GM10847 (cell line): ENCODE results near the gene SH3RF2.

Source experiments
- POLR2A ChIP-seq: IDR thresholded peaks from 2 replicates; pipeline ENCODE4 v1.6.1; 2011; ENCODE audit not compliant: insufficient read length; ENCODE audit errors: extremely low read depth

Gene SH3RF2

DNA sequence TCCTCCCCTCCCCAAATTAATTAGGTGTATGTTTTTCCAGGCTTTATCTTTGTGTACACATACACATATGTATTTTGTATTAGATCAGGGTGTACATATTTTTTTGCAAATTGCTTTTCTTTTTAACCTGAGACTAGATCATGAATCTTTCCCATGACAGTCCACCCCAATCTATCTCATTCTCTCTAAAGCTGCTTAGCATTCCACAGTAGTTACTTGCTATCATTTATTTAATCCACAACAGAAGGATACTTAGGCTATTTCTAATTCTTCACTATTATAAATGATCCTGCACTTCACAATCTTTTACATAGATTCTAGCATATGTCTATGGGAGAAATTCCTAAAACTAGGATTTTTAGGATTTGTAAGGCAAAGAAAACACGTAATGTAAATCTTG is 43.9 kb downstream of the SH3RF2 start:
- TF ChIP-seq POLR2A: no peak

DNA sequence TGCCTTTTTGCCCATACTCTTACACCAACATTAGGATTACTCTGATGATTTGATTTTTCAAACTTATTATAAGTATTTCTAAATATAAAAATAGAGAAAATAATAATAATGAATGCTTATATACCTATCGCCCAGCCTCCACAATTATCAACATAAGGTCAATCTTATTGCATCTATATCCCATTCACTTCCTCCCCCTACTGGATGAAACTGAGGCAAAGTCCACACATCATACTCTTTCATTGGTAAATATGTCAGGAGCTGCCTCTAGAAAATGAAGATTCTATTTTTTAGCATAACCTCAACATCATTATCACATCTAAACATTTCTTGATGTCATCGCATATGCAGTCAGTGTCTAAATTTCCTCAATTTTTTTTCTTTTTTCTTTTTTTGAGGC is 44.3 kb downstream of the SH3RF2 start:
- no peak for TF ChIP-seq POLR2A

DNA sequence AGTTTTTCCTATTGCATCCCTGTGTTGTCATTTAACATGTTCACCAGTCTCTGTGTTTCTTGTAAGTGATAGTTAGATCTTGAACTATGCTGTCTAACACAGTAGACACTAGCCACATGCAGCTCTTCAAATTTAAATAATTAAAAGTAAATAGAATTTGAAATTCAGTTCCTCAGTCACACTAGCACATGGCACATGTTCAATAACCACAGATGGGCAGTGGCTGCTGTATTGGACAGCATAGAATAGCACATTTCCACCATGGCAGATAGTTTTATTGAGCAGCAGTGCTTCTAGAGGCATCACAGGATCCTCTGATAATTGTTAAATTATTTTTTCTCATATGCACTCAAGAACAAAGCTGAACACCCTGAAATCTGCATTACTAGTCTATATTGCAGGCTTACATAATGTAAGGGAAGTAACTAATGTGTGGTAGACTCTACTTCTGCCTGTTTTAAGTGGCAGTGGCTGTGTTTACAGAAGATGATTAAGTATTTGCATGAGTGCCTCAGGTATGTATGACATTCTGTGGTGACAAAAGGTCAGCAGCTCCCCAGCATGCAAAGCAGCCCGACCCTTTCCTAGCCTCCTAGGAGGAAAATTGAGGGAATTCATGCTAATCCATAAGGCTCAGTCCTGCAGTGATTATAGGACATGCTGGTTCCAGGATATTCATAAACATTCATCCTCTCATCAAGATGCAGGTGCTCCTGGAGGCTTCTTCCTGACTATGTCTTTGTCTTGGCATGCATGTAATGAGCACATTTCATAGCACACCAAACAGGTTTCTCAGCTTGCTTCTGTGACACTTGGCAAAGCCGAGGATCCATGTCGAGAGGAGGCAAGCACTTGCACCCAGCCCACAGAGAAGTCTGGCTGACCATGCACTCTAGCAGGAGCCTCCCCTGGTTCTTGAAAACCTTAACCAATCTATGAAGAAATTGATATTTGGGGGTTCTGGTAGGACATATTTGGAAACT is 45.5 kb downstream of the SH3RF2 start:
- TF ChIP-seq POLR2A: no peak

DNA sequence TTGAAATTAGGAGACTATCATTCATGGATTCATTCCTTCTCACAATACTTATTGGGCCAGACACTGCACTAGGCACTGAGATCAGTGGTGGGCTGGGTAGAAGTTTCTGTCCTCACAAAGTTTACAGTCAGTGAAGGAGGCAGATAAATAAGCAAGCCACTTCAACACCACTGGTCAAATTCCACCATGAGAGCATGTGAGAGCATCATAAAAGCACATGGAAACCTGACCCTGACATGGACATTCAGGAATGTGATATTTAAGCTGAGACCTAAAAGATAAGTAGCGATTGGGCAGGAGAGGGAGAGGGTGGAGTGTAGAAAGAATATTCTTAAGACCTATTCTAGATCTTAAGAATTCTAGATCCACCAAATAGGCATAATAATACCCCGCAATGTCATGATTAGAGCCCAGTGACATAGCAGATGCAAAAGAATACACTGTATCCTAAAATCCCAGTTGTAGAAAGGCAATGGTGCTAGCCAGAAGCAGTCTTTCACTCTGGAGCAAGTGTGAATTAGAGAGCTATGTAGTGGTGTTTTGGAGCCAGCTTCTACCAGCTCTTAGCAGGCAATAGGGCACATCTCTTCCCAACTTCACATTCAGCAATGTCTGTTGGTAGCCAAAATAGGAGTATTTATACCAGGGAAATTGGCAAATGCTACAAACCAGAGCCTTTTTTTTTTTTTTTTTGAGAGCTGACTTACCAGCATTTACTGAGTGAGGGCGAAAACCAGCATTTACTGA is 46.4 kb downstream of the SH3RF2 start:
- TF ChIP-seq POLR2A: no peak

DNA sequence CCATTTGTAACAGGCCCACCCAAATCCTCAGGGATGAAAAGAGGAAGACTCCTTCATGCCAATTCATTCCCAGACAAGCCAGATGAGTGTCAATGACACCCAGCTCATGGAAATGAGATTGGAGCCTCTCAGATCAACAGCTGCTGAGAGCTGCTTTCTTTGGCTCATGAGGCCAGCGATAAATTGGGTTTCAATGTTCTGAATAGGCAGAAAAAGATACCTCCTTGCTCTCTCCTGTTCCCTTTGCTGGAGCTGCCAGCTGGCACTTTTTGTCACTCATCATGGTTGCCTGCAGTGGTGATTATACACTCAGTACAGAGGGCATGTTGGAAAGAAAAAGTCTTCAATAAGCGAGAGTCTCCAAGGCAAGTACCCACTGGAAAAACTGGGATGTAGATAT is 47.1 kb downstream of the SH3RF2 start:
- TF ChIP-seq POLR2A: no peak

DNA sequence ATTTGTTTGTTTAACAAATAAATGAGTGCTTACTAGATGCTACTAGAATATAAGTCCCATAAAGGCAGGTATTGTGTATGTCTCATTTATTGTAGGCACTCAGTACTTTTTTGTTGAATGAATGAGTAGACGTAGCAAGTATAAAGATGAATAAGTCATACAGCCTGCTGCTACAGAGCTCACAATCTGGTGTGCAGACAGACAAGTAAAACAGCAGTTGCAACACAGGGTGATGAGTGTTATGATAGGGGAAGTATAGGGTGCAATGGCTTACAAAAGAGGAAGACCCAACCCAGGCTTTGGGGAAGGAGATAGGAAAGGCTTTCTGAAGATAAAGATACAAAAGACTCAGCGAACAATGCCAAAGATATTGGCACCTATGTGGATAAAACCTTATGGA is 47.7 kb downstream of the SH3RF2 start:
- no peak for TF ChIP-seq POLR2A

DNA sequence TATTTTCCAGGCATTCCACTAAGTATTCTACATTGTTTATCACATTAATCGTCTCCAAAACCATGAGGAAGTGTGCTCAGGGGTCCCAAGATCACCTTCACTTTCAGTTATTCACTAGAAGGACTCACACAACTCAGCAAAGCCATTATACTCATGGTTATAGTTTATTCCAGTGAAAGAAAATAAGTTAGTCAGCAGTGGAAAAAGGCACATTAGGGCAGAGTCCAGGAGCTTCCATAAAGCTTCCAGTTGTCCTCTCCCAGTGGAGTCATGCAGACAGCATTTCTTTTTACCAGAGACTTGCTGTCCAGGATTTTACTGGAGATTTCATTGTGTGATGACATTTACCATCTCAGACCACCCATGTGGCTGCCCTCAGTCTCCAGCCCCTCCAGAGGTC is 51.5 kb downstream of the SH3RF2 start:
- TF ChIP-seq POLR2A: no peak

DNA sequence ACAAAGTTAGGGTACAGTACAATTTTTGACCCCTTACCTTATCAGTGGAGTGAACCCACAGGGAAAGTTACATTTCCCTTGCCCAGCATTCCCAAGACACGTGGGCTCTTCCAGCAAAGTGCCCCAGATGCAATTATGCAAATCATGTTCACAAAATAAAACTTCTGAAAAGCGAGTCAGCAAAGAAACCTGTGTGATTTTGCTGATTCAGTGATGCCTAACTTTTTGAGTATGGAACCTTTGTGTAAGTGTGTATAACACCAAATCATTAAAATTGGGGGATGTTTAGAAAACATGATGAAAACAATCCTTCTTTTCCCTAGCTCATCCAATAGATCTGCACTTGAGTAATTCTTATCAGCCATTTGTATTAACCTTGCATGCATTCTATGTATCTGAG is 52.6 kb downstream of the SH3RF2 start:
- no peak for TF ChIP-seq POLR2A

DNA sequence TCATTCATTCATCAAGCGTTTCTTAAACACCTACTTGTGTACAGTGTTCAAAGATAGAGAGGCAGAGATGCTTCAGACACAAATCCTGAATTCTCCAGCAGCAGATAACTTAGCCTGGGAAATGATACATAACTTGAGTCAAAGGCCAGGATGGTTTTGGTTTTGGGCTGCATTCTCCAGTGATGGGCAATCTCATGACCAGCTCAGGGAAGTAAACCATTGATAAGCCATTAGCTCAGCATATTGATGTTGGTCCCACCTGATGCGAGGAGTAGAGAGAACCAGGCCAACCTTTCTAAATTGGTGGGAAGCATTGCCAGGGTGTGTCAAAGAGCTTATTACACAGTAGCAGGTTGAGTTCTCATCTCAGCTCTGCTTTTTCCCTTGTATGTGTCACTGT is 53.0 kb downstream of the SH3RF2 start:
- no peak for TF ChIP-seq POLR2A

DNA sequence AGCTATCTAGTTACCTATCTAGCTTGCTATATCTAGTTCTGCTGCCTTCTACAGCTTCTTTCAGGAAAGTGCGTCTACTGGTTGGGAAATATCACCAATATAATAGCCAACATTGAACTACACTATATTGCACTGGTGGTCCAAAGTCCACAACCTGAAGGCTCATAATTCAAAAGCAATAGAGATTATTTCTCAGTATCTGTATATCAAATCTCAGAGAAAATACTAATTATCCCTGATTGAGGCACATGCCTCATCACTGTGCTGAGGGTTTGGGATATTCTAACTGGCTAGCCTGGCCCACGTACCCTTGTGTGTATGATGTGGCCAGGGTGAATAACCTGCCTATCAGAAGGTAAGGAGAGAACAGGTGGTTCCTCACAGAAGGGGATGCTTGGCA is 53.8 kb downstream of the SH3RF2 start:
- no peak for TF ChIP-seq POLR2A

DNA sequence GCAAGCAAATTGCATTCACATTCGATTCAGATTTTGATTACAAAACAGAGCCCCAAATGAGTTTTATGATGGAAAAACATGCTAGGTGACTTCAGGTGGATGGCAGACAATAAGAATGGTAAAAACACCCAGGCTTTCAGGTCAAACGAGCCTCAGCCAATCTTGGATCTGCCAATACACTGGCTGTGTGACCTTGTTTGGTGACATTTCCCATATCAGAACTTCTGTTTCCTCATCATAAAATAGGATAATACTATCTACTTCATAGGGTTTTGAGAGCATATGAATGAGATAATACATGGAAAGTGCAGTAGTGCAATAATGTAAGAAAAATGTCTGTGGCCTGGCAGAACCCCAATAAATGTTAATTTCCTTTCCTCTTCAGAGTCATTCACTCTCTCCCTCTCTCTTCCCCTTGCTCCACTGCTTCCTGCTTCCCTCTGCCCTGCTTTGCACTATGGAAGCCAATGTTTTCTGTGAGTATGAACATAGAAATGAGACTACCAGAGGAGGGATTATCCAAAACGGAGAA is 54.7 kb downstream of the SH3RF2 start:
- TF ChIP-seq POLR2A: no peak

DNA sequence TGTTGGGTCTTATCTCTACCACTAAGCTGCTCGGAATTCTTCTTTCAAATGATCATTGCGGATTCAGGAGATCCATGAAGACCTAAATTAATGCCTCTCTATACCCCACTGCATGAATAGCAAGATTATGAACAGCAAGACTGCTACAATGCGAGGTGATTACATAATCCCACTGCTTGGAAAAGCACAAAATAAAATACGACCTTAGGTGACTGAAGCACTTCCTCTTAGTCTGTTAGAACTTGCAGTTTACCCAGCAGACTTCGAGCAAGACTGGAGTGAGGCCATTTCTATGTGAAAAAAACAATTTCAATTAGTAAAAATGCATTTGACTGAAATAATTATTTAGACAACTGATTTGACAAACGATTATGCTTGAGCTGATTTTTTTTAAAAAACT is 59.8 kb downstream of the SH3RF2 start:
- TF ChIP-seq POLR2A: no peak

DNA sequence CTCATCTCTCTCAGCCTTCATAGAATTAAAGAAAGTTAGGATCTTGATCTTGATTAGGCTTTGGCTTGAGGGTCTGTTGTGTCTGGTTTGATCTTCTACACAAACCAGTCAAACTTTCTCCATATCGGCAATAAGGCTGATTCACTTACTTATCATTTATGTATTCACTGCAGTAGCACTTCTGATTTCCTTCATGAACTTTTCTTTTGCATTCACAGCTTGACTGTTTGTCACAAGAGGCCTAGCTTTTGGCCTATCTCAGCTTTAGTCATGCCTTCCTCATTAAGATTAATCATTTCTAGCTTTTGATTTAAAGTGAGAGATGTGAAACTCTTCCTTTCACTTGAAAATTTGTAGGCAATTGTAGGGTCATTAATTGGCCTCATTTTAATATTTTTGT is 62.8 kb downstream of the SH3RF2 start:
- TF ChIP-seq POLR2A: no peak

DNA sequence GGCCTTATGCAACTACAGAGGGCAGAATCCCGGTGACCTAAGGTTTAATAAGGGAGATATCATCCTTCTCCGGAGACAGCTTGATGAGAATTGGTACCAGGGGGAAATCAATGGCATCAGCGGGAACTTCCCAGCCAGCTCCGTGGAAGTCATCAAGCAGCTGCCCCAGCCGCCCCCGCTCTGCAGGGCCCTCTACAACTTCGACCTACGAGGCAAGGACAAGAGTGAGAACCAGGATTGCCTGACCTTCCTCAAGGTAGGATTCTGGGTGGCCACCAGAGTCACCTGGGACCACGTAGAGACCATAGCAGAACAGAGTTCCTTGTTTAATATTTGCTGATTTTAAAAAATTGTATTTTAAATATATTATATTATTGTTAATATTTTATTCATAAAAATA is 63.7 kb downstream of the SH3RF2 start:
- no peak for TF ChIP-seq POLR2A

DNA sequence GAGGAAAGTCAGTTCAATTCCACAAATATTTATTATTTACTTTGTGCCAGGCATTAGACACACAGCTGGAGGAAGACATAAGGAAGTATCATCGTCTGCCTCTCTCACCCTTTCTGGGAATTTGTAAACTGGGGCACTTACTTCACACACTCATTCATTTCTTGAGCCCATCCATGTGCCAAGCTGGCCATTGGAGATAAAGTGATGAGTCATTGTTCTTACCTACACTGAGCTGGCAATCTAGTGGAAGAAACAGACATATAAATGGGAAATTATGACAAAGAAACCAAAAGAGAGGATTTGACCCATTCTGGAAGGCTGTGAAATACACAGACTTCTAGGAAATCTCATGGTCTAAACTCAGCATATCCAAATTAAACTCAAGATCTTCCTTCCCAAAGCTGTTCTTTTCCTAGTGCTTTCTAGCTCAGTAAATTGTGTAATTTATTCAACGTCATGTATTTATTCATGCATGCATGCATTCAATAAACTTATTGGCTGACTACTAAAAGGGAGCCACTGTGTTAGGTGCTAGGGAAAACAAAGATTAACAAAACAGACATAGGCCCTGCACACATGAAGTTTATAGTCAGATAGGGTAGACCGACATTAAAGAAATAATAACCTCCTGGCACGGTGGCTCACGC is 65.3 kb downstream of the SH3RF2 start:
- TF ChIP-seq POLR2A: no peak
